AG20443 (cell line): Measurements from ENCODE around the gene MIER3.

Experiments
- DNase-seq: peaks from one replicate; pipeline ENCODE4 v3.0.0; 2012; ENCODE audit warnings: low spot score, mixed read lengths

The MIER3 gene

GRCh38 chr5:56961746-56962145, 9.8 kb upstream of the MIER3 start:
- no peak for DNase-seq

- no peak for DNase-seq
These were observed 7.4 kb upstream of the MIER3 start for GRCh38 chr5:56959326-56959725.

- no peak for DNase-seq
These were observed 6.7 kb upstream of the MIER3 start for GRCh38 chr5:56958595-56958994.

- DNase-seq, result no peak
These were observed 2.3 kb upstream of the MIER3 start for GRCh38 chr5:56954262-56954661.

GRCh38 chr5:56951126-56951945, 587 bp downstream of the MIER3 start:
- DNase-seq, result peak; percentile 63

GRCh38 chr5:56950626-56951125, 1.2 kb downstream of the MIER3 start:
- DNase-seq, result peak; percentile 90

- DNase-seq, result no peak
These were observed 4.9 kb downstream of the MIER3 start for GRCh38 chr5:56947052-56947451.

- peak; percentile 68 for DNase-seq
These were observed 9.9 kb downstream of the MIER3 start for GRCh38 chr5:56941981-56942380.

- DNase-seq, result no peak
These were observed 13.1 kb downstream of the MIER3 start for GRCh38 chr5:56938858-56939257.

GRCh38 chr5:56934325-56934724, 17.6 kb downstream of the MIER3 start:
- DNase-seq, result no peak

GRCh38 chr5:56922922-56923321, 29.0 kb downstream of the MIER3 start:
- DNase-seq, result no peak

- no peak for DNase-seq
These were observed 31.8 kb downstream of the MIER3 start for GRCh38 chr5:56919942-56920662.

GRCh38 chr5:56918054-56918453, 33.9 kb downstream of the MIER3 start:
- no peak for DNase-seq

- DNase-seq, result no peak
These were observed 34.4 kb downstream of the MIER3 start for GRCh38 chr5:56917534-56917933.

GRCh38 chr5:56914678-56915077, 37.2 kb downstream of the MIER3 start:
- no peak for DNase-seq

- no peak for DNase-seq
These were observed 38.2 kb downstream of the MIER3 start for GRCh38 chr5:56913766-56914165.

GRCh38 chr5:56910210-56910965, 41.5 kb downstream of the MIER3 start:
- peak; percentile 50 for DNase-seq

GRCh38 chr5:56909294-56910209, 42.4 kb downstream of the MIER3 start, which contains the start of gene SETD9:
Gene SETD9, plus strand, starts transcription at chr5:56909596. Its CDS starts 50 bp downstream, at chr5:56909646.
- peak; percentile 99 for DNase-seq

- peak; percentile 85 for DNase-seq
These were observed 43.0 kb downstream of the MIER3 start for GRCh38 chr5:56908942-56909293.

GRCh38 chr5:56900858-56901578, 50.9 kb downstream of the MIER3 start:
- DNase-seq, result peak; percentile 62

GRCh38 chr5:56900395-56900794, 51.5 kb downstream of the MIER3 start:
- peak; percentile 27 for DNase-seq
